Posterior vena cava (tissue), 2 donors: ENCODE data around the gene LSR. TPM values are rescaled to one million over a fixed set of nuclear protein-coding genes. Genes with fewer than 3 reads are reported as not detected.
A peak's percentile ranks its signal among the peaks of the same experiment; 100 is the strongest.

Experiments
- DNase-seq: peaks from one replicate; pipeline ENCODE4 v3.0.0-alpha.2; 2020; ENCODE audit warnings: low spot score
- intact Hi-C, 2 donors: fragments of 100-400 bp; cut with DNase I; formaldehyde crosslinking; loops; one replicate each; pipeline versions ENCODE4 v1.14.1 to v1.14.2; 2022 to 2023
- long read RNA-seq, 2 donors: library from polyadenylated mRNA; unstranded; transcript quantifications; one replicate each; pipeline ENCODE4 v2.0.0, GENCODE V29; 2020 to 2021
- total RNA-seq, 2 donors: library from RNA; stranded (reverse); fragmentation: NEBNext Ultra II Directional; extraction: Animal tissue kit (Norgen Biotek cat#: 25700); gene quantifications; one replicate each; pipeline ENCODE4 v1.2.1, GENCODE V29; 2021
- donor health status: DM: yes; HTN: yes; CAD: no.
- donor health status: DM: yes; HTN: yes; CAD: no.

LSR gene
- 1 to 10 TPM; 5.1 to 5.5 TPM for total RNA-seq
- long read RNA-seq, donor 1, partial matches to known transcripts = 1 of 5 reads
- long read RNA-seq, donor 1, other reads (novel, unspliced or antisense) = 1 of 5 reads
- long read RNA-seq, donor 2, partial matches to known transcripts = 1 of 1 reads
- long read RNA-seq, donor 2, other reads (novel, unspliced or antisense) = 0 of 1 reads

DNA sequence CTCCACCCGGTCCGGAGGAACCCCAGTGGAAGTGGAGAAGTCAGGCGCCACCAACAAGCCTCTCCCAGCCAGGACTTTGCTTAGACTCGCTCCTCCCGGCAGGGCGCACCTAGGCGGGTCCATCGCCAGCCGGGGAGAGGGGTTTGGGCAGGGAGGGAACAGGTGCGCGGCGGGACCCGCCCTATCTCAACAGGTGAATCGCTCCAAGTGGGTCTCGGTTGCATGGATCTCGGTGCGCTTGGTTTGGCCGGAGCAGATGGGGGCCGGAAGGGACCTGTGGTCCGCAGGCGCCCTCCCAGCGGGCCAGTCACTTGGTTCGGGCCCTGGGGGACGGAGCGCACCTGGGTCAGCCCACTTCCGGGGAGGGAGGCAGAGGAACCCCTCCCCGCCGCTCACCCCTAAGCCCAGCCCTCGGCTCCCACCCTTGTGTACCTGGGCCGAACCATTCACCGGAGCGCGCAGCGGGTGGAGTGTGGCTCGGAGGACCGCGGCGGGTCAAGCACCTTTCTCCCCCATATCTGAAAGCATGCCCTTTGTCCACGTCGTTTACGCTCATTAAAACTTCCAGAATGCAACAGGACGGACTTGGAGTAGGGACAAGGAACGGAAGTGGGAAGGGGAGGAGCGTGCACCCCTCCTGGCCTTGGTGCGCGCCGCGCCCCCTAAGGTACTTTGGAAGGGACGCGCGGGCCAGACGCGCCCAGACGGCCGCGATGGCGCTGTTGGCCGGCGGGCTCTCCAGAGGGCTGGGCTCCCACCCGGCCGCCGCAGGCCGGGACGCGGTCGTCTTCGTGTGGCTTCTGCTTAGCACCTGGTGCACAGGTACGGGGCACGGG is at the start of gene LSR:
LSR (plus strand) TSS at position 693 of the 836 bp plus-strand sequence; CDS start at position 714, 21 bp downstream.
- intact Hi-C loops = no loop called here
- peak; percentile 82 for DNase-seq

DNA sequence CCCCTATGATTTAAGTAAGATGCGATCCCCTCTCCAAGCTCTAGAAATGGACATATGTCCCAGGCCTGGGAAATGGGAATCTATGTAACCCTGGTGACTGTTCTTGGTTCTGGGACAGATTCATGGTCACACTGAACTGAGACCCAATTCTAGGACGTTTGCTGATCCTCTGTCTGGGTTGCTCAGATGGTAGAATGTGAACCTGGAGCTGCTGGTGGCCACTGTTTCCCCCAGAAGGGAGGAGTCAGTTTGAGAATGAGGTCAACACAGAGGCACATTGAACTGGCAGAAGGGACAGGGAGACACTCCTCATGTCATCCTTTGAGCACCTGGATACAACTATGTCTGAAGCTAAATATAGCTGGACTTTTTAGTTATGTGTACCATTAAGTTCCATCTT is 49.3 kb upstream of the LSR start:
- DNase-seq = no peak
- intact Hi-C loops = no loop called here

DNA sequence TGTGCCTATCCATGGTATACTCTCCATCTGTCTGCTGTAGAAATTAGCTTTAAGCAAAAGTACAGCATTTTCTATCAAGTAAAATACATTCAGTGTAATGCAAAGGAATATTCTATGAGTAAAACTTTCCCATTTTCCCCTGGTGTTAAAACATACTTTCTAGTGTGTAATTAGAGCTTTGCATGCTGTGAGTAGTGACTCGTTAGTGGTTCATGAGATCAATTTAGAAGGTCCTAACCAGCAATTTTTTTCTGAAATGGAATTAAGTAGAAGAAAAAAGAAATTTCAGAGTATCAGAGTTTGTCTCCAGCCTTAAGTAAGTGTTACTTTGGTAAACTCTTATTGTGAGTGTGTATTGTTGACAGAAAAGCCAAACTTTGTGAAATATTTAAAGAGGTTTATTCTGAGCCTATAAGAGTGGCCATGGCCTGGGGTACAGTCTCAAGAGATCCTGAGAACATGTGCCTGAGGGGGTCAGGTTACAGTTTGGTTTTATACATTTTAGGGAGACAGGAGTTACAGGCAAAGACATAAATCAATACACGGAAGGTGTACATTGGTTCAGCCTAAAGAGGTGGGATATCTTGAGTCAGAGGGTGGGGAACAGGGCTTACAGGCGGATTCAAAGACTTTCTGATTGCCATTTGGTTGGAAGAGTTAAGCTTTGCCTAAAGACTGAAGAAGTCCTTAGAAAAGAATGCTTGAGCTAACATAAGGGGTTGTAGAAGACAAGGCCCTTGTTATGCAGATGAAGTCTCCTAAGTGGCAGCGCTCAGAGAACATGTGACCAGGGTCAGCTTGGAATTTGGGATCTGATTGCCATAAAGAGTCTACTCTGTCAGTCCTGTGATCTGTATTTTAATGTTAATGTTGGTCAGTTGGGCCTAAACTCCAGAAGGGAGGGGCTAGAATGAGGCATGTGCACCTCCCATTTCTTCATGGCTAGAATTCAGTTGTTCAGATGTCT is 45.8 kb upstream of the LSR start:
- intact Hi-C loops = no loop called here
- DNase-seq = no peak

GRCh38 chr19:35204799-35205732 is 43.7 kb upstream of the LSR start:
- intact Hi-C loops = no loop called here
- no peak for DNase-seq

DNA sequence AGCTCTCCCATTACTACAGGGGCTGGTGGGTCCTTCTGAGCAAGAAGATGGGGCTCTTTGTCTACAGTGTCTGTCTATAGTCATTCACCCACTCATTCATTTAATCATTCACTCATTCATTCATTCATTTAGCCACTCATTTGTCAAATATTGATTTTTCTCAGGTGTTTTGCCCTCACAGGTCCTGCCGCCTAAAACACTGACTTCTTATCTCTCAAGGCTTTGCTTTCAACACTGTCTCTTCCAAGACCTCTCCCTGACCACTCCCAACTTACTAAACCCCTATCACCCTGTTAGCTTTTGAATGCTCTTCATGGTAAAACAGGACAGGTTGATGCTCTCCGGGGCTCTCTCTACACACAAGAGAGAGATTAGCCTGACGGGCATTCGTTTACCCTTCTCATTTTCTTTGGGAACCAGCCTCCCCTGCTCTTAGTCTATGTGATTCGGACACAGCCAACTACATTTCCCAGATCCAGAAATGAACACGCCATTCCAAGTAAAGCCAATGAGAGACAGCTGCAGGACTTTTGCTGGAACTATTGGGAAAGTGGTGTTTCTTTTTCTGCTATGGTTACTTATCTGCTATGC is 43.0 kb upstream of the LSR start:
- intact Hi-C loops = no loop called here
- DNase-seq = no peak

- no peak for DNase-seq
- intact Hi-C loops = no loop called here
These were observed 42.4 kb upstream of the LSR start for GRCh38 chr19:35206379-35206778.

- intact Hi-C loops = no loop called here
- DNase-seq = no peak
These were observed 41.9 kb upstream of the LSR start for GRCh38 chr19:35206855-35207254.

- DNase-seq = no peak
- intact Hi-C loops = no loop called here
These were observed 41.4 kb upstream of the LSR start for GRCh38 chr19:35207391-35207871.

DNA sequence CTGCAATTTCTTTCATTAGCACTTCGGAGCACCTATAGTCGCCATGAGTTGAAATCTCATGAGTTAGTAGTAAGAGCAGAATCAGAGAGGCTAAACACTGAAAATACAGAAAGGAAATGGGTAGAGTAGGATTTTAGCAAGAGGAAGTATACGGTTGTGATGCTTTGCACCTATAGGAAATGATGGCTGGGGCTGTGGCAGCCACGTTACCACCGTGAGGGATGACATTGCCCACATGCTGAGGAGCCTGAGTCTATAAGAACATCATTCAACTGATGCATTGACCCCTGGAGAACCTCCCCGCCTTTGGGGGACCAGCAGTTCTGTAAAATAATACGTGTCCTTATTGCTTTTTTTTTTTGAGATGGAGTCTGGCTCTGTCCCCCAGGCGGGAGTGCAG is 40.7 kb upstream of the LSR start:
- intact Hi-C loops = no loop called here
- no peak for DNase-seq

DNA sequence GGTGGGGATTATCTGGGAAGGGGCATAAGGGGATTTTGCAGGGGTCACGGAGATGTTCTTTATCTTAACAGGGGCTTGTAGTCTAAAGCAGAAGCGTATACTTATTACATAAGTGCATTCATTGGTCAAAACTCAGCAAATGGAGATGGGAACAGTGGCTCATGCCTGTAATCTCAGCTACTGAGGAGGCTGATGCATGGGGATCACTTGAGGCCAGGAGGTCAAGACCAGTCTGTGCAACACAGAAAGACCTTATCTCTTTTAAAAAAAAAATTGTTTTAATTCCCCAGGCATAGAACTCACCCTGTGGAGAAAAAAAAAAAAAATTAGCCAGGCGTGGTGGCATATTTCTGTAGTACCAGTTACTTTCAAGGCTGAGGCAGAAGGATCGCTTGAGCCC is 39.2 kb upstream of the LSR start:
- no peak for DNase-seq
- intact Hi-C loops = no loop called here

DNA sequence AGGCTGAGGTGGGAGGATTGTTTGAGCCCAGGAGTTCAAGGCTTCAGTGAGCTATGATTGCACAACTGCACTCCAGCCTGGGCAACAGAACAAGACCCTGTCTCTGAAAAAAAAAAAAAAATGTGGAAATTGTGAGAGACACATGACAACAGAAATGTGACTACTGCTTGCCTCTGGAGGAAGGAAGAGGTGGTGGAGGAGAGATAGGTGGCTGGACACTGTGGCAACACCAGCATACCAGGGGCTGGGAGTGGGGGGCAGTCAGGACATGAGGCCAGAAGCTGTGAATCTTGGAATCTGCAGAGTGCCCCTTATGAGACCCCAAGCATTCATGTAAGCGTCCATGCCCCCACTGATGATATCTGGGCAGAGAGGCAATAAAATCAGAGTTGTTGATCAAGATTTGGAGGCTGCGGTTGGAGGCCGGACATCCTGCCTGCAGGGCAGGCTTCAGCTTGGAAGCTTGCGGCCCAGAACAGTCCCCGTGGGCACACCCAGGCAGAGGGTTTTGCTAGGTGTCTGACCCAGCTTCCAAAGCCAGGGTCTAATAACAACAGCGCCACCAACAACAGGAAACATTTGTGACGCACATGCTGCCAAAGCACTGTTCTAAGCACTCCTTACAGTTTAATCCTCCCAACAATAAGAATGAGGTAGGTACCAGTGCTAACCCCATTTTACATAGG is 37.1 kb upstream of the LSR start:
- no peak for DNase-seq
- intact Hi-C loops = no loop called here

- intact Hi-C loops = no loop called here
- DNase-seq = no peak
These were observed 36.6 kb upstream of the LSR start for GRCh38 chr19:35212241-35212640.

DNA sequence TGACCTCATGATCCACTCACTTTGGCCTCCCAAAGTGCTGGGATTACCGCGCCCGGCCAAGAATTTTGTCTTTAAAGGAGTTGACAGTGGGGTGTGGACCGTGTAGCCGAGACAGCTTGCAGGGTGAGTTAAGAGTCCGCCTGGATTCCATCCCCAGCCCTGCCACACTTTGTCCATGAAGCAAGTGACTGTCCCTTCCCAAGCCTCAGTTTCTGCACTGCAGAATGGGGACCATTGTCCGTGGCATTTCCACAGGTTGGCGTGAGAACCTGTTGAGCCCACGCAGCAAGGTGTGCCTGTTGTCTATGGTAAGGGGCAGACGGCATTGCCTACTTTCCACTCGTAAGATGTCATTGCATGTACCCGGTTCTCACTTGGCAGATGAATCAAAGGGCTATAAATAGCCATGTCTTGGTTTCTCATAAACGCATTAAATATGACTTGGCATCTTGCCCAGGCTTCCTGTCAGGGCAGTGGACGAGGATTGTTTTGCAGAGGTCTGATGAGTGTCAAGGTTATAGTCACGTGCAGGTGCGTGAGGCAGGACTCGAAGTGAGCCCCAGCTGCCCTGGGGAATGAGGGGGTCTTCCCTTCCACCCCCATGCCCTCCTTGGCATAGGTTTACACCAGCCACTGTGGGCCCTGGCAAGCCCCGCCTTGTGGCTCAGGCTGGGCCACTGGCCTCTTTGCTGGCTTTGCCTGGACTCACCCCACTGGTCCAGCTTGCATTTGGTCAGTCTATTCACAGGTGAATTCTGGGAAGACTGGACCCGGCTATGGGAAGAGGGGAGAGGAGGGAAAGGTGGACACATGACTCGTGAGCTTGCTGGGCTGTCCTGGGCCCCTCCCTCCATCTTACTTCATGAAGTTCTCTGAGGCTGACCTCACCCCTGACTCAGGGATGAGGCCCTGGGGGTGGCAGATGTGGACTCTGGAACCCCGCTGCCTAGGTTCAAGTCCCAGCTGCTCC is 34.9 kb upstream of the LSR start:
- intact Hi-C loops = no loop called here

DNA sequence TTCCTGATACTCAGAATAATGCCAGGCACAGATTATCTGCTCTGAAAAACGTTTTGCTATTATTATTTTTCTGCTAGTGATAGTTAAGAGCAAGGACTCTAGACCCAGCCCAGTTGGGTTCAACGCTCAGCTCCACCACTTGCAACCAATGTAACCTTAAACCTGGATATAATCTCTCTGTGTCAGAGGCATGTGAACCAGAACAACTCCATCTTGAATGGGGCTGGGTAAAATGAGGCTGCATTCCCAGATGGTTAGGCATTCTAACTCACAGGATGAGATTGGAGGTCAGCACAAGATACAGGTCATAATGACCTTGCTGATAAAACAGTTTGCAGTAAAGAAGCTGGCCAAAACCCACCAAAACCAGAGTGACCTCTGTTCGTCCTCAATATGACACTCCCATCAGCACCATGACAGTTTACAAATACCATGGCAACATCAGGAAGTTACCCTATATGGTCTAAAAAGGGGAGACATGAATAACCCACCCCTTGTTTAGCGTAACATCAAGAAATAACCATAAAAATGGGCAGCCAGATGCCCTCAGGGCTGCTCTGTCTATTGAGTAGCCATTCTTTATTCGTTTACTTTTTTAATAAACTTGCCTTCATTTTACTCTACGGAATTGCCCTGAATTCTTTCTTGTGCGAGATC is 33.9 kb upstream of the LSR start:
- intact Hi-C loops = no loop called here
- no peak for DNase-seq

More for the DNA sequence above, 34.9 kb upstream of the LSR start:
- peak; percentile 83 for DNase-seq

GRCh38 chr19:35216016-35216832 is 32.6 kb upstream of the LSR start:
- intact Hi-C loops = no loop called here
- DNase-seq = no peak
